HG03039 (cell line): ENCODE results near the gene PHF13.
"Not testable (repeated sequence)": the region's sequence is repeated elsewhere in the genome, so short reads cannot be mapped to it uniquely, and the experiment has no call there.

Source experiments
- ATAC-seq: cut with Tn5 transposase; IDR thresholded peaks from one replicate; pipeline ENCODE4 v1.9.1; 2021; ENCODE audit warnings: mild to moderate bottlenecking, moderate library complexity; ENCODE audit not compliant: unreplicated experiment

The PHF13 gene

DNA sequence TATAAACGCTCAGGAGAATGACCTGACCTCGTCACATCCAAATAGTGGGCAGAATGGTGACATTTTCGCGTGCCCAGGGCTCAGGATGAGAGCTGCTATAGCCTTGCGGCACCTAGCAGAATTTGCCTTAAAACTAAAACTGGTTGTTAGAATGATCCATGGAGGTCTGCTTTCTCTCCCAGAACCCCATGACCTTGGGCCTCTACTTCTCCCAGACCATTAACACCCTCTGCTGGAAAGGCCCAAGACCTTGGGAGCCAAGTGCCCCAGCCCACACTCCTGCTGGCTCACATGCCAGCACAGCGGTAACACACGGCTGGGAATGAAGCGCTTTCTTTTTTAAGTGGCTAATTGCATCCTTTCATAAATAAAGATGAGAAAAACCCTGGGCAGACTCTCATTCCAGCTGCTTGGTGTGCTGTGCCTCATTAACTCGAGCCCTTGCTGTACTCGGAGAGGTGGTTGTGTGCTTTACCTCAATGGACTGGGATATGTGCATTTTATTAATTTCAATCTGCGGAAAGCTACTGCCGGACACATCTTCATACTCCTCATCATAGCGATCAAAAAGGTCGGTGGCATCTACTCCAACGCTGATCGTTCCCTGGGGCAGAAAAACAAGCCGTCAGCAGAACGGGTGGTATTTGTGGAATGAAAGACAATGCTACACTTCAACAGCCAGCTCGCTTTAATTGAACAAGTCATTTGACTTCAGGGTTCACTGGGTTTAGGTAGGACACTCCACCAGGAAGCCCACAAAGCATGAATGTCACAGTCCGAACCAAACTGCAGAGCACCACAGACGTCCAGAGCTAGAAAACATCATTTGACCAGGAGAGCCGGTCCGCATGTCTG, 40.1 kb downstream of the PHF13 start:
- ATAC-seq = no peak

DNA sequence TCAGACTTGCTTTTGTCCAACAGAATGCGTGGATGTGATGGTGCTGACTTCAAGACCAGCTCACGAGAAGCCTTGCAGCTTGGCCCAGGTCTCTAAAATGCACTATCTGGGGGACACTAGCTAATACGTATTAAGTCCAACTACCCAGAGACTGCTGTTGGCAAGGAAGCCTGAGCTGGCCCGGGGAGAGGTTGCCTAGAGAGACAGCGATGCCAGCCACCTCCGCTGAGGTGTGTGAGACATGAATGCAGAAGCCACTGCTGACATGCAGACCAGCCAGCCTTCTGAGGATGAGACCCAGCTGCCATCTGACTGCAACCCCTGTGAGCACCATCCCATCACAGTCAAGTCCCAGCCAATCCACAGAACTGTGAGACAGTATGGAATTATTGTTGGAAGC, 43.6 kb downstream of the PHF13 start:
- ATAC-seq = no peak

- ATAC-seq = no peak
Observed at GRCh38 chr1:6658359-6659060, 45.0 kb downstream of the PHF13 start.

DNA sequence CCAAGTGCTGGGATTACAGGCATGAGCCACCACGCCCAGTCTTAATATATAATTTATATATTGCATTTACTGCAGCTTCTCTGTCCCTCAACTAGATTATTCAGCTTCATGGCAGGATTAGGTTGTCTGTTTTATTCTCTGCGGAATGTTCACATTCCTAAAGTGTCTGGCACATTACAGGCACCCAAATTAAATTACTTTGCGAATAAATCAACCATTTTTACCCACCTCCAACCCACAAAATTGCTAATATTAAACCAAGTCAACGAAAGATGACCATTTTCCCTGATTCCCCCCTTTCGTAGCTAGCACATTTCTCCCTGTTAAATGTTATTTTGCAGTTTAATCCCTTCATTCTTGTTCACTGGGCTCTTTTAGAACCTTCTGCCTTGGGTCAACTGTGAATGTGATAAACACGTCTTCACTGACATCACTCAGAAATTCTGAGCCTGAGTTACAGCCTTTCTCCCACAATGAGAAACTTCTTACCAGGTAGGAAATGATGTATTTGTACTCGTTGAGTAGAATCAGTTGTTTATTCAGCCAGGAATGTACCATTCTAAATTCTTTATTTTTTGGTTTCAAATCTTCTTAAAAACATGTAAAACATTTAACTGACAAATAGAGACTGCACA, 47.0 kb downstream of the PHF13 start:
- ATAC-seq = no peak

GRCh38 chr1:6662468-6662867, 48.9 kb downstream of the PHF13 start:
- ATAC-seq = not testable (repeated sequence)

DNA sequence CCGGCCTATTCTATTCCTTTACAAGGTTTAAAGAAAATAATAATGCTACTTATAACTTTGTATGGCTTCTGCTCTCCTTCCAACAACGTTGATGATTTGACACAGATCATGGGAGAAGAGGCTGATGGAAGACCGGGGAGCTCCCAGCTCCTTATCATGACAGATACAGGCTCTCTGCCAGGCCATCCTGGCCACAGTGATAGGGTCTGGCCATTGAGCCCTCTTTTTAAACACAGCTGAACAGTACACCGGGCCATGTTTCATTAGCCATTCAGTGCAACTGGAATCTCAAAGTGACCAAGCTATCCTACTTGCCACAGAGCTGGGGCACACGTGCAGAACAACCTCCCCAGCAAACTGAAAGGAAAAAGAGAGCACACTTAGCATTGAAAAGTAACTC, 53.2 kb downstream of the PHF13 start:
- ATAC-seq = no peak

DNA sequence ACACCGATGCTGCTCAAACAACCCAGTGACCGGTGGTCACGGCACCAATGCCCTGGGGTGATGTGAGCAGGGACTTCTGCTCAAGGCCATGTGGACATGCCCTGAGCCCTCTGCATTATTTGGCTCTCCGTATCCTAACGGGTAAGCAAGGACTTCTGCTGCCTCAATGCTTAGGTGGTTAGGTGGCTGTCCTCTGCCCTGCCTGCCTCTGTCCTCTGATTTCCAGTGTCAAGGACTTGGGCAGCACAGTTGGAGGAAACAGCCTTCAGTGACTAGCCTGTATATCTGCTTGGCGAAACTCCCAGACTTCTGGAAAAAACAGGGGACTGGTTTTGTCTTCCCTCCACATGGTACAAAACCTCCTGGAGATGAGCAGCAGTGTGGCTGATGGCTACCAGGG, 53.6 kb downstream of the PHF13 start:
- ATAC-seq = no peak

DNA sequence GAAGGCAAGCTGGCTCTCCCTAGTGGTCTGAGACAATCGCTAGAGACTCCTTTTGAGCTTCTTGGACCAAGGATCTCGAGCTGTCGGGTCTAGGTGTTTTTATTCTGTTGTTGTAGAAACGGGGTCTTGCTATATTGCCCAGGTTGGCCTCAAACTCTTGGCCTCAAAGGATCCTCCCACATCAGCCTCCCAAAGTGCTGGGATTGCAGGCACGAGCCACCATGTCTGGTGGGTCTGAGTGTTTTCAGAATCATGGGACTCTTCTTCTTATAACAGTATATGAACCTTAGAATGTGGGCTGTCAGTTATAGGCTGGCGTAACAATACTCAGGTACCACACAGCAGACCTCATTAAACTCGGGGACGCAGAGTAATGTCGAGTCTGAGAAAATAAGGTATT, 55.0 kb downstream of the PHF13 start:
- ATAC-seq = no peak

- no peak for ATAC-seq
Observed at GRCh38 chr1:6672558-6672957, 59.0 kb downstream of the PHF13 start.
